ENCODE results near the gene HPCAL1.

HPCAL1 gene

DNA sequence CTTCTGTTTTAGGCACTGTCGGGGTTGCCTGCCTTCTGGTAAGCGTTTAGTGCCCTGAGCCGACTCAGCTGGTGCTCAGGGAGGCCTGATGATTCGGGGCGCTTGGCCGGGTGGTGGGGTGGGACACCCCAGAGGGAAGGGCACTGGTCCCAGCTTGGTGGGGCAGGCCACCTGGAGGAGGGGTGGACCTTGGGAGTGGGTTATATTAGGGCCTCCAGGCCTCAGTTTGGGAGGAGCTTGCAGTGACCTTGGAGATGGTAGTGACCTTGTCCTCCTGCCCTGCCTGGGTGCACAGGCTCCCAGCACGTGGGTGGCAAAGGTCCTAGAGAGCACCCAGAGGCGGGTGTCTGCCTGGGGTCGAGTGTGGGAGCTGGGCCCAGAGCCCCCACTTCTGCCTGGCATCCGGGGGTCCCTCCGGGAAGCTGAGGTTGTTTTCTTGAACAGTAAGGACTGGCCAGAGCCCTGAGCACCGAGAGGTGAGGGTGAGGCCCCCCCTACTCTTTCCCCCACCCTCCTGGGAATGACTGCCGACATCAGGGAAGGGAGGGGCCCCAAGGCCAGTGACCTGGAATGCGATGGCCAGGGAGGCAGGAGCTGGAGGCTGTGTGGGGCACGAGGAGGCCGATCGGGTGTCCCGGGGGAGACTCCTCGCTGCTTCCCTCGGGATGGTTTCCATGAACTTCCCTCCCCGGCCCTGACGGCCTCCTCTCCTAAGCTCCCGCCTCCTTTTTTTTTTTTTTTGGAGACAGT is 61.3 kb downstream of the HPCAL1 start:
- in situ Hi-C loops (cut with HindIII; ENCODE audit: low sequenced_read_pairs): no loop called here

DNA sequence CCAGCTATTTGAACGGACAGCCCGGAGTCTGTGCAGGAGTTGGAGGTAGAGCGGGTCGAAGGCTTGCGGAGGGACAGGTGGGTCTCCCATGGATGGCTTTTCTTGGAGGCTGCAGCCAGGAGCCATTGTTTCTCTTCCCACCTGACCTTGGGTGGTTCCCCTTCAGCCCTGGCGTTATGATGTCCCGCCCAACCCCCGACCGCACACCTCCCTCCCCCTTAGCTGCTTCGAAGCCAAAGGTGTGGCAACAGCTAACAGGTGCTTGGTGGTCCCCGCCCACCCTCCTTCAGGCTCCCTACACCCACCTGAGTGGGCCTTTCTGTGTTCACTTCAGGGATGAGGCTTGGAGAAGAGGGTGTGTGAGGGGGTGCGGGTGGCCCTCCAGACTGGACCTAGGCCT is 62.7 kb downstream of the HPCAL1 start:
- in situ Hi-C loops (cut with HindIII; ENCODE audit: low sequenced_read_pairs): no loop called here

DNA sequence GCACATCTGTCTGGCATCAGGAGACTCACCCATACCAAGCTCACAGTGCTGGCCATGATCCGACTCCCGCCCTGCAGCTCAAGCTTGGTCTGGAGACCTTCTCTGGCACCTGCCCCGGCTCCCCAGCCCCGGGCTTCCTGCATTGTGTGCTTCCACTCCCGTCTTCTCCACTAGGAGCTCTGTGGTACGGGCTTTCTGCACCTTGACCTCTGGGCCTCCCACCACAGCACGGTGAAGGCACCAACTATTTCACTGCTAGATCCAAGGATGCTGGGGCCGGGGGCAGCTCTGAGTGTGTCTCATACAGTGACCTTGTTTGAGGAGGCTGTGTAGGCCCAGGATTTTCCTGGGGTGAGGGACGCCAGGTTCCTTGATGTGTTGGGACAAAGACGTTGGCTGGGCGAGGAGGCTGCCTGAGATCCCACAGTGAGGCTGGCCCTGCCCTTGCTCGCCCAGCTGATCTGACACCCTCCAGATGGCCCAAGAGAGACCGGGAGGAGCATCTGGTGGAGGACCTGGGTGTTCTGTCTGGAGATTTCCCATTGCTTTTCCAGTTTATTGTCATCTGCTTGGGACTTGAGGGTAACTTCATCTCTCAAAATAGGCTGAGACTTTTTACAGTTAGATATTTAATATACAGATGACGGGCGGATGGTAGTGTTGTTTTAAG is 64.0 kb downstream of the HPCAL1 start:
- in situ Hi-C loops (cut with HindIII; ENCODE audit: low sequenced_read_pairs): no loop called here

DNA sequence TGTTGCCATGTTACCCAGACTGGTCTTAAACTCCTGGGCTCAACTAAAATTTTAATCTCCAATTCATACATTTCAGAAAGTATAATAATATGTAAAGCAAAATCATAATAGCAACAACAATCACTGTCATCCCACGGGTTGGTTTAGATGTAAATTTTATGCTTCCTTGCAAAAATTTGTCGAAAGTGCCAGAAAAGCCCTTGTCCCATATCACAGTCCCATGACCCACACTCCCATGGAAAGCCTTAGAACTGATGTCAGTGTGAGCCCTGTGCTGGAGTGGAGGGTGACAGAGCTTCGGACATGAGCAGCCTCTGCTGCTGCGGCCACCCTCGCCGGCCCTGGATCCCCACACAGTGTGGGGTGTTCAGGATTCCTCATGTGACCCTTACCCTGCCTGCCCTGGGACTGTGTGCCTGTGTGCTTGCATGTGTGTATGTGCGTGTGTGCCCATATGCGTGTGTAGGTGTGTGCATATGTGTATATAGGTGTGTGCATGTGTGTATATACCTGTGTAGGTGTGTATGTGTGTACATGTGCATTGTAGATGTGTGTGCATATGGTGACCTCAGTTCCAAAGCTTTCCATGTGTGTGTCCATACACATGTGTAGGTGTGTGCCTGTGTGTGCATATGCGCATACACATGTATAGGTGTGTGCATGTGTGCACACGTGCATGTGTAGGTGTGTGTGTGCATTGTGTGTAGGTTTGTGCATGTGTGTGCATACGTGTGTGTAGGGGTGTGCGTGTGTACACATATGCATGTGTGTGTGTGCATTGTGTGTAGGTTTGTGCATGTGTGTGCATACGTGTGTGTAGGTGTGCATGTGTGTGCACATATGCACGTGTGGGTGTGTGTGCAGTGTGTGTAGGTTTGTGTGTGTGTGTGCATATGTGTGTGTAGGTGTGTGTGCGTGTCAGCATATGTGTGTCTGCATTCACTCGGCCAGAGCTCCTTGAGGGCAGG is 65.1 kb downstream of the HPCAL1 start:
- in situ Hi-C loops (cut with HindIII; ENCODE audit: low sequenced_read_pairs): no loop called here

DNA sequence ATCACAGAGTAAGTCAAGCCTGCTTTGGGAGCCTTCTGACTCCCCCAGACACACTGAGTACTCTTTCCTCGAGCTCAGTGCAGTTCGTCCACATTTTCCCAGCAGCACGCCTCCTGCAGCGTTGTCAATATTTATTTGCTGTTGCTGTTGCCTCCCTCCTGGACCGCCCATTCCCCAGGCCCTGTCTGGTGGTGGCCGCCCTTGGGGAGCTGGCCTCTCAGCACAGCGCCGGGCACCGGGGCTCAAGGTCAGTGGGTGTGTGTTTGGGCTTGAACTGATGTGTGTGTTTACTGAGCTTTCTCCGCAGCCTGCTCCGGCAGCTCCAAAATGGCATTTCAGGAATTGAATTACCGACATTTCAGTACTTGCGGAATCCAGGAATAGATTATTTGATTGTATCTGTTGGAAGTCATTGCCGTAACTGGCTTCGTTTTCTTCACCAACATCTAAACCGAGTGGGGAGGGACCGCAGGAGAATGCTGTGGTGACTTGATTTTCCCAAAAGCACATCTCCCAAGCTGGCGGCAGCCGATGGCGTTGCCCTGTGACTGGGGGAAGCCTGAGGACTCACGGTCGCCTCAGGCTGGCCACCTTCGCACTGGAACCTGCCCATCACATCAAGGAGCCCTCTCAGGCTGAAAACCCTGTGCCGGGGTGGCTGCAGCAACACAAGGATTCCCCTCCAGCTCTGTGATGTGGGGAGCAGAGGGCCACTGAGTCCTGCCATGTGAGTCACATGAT is 66.0 kb downstream of the HPCAL1 start:
- in situ Hi-C loops (cut with HindIII; ENCODE audit: low sequenced_read_pairs): no loop called here

DNA sequence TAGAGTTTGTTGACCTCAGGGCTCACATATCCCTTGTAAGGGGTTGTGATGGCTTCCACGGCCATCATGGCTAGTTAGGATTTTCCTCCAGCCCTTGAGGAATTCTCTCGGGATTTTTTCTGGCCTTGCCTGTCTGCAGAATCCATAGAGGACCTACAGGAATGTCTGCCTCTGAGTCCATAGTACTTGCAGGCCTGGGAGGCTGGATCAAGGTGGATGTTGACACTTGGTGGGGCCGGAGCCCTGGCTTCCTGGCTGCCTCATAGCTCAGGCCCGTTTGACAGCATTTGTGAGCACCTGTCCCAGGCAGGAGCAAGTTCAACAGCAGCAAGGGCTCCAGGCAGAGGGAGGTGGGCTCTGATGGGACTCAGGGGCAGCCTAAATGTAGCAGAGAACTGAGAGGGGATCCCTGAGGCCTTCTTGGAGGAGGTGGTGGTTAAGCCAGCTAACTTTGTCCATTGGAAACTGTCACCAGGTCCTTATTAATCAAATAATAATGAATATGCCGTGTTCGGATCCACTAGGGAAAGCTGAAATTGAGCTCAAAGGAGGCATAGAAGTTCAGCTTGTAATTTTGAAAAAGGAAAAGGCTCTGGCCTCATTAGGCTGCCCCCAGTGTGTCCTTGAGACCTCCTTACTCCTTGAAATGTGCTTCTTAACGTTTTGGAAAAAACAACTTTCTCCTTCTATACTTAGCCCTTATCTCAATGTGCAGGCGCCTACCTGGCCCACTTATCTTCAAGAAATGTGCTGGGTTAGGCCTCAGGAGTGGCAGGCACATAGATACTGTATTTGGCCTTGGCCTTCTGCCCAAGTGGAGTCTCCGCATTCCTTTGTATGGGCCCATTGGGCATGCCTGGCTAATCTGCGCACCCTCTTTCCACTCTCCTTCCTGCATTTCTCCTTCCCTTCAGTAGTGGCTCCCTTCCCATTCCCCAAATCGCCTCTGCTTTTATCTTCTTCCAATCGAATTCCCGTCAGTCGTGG is 66.9 kb downstream of the HPCAL1 start:
- in situ Hi-C loops (cut with HindIII; ENCODE audit: low sequenced_read_pairs): no loop called here

DNA sequence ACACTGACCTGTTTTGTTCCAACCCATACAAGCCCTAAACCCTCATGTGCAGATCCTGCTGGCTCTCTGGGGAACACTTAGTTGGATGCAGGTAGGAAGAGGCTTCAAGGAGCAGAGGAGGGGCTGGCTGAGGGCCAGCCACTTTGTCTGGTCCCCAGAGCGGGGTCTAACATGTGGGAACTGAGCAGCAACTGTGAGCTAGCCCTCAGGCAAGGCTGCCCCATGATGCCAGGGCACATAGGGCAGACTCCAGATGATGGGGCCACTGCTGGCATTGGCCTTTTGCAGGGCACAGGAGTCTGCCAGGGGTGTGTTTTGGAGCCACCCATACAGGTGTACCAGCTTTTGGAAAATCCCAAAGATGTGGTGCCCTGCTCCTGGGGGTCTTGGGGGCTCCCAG is 67.7 kb downstream of the HPCAL1 start:
- in situ Hi-C loops (cut with HindIII; ENCODE audit: low sequenced_read_pairs): no loop called here

DNA sequence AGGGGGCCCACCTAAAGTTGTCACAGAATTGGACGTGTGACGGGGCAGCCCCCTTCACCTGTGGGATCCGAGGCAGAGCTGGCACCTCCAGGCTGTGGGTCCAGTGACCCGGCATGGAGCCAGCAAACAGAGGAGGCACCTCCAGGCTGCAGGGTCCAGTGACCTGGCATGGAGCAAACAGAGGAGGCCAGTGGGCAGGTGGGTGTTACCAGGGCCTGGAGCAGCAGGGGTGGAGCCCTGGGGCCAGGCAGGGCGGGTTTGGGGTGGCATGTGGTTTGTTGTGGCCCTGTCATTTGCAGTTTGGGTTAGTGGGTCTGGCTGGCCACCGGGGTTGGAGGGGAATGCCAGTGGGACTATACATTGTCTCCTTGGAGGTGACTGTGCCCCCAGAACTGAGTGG is 68.2 kb downstream of the HPCAL1 start:
- in situ Hi-C loops (cut with HindIII; ENCODE audit: low sequenced_read_pairs): no loop called here

DNA sequence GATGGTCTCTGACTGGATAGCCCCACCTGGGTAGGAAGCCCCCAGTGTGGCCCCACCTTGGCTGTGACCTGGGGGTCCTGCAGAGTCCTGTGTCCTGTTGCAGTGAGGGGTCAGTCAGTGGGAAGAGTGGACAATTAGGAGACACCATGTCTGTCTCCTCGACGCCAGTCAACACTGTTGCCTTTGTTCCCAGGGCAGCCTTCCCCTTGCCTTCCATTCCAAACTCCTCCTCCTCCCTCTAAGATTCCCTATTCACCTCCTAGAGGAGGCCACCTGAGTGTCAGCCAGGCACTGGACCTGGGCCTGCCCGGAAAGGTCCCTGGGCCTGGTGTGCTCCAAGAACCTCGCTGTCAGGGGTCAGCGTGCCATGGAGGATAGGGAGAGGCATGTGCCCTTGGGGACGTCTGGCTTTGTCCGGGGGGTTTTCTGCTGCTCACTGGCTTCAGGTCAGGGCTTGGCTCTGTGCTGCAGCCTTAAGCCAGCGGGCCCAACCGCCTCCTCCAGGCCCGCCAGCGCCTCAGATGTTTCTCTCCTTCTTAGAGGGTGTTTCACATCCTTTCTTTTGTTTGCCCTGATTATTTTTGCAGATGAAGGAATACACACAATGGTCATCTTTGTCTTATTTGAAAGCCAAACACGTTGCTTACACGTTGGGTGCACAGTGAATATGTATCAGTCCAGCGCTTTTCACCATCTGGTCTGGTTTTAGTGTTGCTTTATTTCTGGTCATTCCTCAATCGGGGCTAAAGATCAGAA is 68.9 kb downstream of the HPCAL1 start:
- in situ Hi-C loops (cut with HindIII; ENCODE audit: low sequenced_read_pairs): no loop called here

DNA sequence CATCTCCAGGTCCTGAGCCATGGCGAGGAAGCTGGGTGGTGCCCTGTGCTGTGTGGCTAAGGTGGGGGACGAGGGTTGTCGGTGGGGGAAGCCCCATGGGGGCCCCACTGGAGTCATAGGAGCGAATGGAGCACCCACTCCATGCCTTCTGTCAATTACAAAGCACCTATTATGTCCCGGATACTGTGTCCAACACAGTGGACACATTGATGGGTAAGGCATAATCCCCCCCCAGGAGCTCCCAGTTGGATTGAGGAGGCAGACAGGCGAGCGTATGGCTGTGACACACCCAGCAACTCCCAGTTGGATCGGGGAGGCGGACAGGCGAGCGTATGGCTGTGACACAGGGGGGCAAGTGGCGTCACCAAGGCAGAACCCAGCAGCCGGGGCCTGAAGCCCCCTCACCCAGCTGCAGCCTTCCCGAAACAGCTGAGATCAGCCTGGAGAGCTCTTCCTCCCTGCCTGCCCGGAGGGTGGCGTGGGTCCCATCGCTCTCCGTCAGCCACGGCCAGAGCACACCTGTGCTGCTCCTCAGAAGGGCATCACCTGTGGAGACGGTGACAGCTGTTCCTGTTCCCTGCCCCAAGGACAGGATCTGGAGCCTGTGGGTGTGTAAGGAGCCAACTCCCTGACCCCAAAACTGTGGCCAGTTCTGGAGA is 69.6 kb downstream of the HPCAL1 start:
- in situ Hi-C loops (cut with HindIII; ENCODE audit: low sequenced_read_pairs): no loop called here

DNA sequence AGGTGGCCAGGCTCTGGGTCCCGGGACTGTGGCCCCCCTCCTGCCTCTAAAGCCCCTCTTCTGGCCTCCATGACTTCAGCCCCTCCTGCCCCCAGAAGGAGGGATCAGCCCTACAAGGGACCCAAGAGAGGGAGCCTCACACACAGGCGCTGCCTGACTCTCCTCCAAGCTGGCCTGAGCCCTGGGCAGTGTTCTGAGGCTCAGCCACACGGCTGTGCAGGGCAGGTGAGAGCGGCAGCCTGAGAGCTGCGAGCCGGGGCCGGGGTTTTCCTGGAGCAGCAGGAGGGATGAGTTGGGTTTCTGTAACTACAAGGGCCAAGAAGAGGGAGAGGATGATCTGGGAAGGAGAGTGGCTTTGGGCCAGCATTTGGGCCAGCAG is 70.1 kb downstream of the HPCAL1 start:
- in situ Hi-C loops (cut with HindIII; ENCODE audit: low sequenced_read_pairs): no loop called here

DNA sequence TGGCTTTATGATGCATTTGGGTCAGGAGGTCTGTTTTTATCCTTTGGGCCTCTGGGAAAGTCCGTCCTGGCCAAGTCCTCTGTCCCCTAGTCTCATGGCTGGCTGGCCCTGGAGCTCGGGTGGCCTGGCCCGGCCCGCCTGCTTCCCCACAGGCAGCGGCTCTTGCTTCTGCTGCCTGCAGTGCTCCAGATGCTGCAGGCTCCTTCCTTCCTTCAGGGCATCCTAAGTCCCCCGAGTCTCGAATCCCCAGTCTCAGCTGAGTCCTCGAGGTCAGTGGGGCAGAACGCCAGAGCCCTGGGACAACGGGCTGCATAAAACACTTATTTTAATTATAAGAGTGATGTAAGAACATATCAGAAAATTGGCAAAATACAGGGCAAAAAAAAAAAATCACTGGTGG is 71.2 kb downstream of the HPCAL1 start:
- in situ Hi-C loops (cut with HindIII; ENCODE audit: low sequenced_read_pairs): no loop called here

DNA sequence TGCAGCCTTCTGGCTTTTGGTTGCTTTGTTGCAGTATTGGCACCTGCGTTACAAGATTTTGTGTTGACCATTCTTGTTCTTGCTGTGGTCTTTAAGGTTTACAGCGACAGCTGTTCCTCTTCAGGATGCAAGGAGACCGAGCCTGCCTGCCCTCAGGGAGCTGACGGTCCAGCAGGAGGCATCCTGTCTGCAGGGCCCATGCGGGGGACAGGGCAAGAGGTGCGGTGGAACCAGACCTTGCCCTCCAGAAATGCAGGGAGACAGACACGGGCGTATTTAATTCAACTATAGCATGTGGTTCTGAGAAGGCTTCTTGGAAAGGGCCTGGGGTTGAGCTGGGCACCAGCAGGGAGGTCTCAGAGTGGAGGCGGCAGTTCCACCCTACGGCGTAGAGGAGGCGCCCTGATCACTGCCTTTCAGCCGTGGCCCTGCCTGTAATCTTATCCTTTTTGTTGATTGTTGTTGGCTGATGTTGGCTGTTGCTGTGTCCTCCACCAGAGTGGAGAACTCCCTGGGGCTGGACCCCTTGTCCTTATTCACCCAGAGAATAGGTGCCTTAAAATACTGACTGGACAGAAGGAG is 71.7 kb downstream of the HPCAL1 start:
- in situ Hi-C loops (cut with HindIII; ENCODE audit: low sequenced_read_pairs): no loop called here

DNA sequence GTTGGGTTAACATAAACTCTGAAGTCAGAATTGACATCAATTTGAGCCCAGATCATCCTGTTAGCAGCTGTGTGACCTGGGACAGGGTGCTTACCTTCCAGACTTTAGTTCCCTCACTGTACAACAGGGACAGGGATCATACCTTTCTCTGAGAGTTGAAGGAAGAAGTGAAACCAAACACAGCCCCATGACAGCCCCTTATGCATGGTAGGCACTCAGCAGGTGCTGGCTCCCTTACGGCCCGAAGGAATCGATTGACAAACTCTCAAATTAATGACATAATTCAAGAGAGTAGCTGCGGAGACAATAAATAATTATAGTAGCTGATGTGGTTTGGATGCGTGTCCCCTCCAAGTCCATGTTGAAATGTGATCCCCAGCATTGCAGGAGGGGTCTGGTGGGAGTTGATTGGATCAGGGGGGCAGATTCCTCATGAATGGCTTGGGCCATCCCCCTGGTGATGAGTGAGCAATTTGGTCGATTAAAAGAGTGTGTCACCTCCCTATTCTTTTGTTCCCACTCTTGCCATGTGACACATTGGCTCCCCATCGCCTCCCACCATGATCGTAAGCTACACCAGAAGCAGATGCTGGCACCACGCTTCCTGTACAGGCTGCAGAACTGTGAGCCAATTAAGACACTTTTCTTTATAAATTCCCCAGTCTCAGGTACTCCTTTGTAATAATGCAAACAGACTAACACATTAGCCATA is 73.0 kb downstream of the HPCAL1 start:
- in situ Hi-C loops (cut with HindIII; ENCODE audit: low sequenced_read_pairs): no loop called here

DNA sequence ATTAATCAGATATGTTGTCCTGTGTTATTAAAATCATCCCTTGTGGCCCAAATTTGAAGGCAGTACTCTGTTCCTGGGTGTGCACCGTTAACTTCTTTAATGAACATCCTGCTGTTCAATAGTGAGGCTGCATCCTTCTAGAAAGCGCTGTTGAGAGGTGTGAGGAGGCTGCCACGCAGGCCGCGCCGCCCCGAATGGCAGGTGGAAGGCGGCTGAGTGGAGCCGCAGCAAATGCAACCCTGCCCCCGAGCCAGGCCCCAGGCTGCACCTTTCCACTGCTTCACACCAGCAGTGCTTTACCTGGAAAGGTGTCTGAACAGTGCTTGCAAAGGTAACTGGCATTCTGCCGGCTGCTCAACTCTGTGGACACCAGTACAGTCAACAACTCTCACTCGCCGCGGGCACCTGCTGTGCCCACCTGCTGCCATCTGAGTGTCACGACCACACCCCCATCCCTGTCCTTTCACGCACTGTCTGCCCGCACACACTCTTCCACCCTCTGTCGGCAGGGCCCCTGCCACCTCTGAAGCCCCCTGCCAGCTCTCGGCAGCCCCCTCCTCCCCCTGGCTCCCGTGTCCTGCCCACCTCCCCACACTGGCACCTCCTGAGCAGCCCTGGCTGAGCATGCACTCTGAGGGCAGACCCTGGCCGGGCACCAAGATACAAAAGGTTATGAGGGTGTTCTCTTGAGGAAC is 74.5 kb downstream of the HPCAL1 start:
- in situ Hi-C loops (cut with HindIII; ENCODE audit: low sequenced_read_pairs): no loop called here

DNA sequence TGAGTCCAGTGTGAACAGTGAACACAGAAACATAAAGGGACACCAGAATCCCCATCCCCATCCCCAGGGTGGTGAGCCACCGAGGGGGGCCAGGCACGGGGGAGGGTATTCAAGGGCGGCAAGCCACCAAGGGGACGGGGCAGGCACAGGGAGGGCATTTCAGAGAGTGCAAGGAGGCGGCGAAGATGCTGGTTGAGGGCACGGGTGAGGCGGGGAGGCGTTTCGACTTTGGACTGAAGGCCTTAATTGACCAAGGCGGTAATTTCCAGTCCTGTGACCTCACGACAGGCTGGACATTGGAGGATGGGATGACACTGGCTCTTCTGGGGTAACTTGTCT is 75.0 kb downstream of the HPCAL1 start:
- in situ Hi-C loops (cut with HindIII; ENCODE audit: low sequenced_read_pairs): no loop called here

DNA sequence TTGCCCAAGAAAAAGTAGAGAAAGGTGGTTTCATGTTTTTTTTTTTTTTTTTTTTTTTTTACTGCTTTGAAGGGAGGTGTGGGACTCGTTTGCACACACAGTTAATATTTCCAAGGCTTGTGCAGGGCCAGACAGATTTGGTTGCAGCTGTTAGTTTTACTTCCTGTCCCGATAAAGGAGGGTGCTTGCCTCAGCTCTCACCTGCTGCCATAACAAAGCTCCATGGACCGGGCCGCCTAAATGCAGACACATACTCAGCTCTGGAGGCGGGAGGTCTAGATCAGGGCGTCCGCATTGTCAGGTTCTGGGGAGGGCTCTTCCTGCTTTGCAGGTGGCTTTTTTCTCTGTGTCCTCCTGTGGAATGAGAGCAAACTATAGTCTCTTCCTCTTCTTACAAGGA is 75.5 kb downstream of the HPCAL1 start:
- in situ Hi-C loops (cut with HindIII; ENCODE audit: low sequenced_read_pairs): no loop called here
